Fibroblast of mammary gland (primary cell): ENCODE measurements around the gene CFD.
"Not testable (repeated sequence)": the region's sequence is repeated elsewhere in the genome, so short reads cannot be mapped to it uniquely, and the experiment has no call there.

ENCODE experiments used
- DNase-seq: peaks from one replicate; pipeline ENCODE4 v3.0.0-alpha.2; 2010; ENCODE audit warnings: low read depth
- H3K4me3 ChIP-seq: 2 replicates; pipeline ENCODE4 v1.5.1; 2011; ENCODE audit warnings: low read depth, mild to moderate bottlenecking, low read length, moderate library complexity; ENCODE audit not compliant: control insufficient read depth
- TF ChIP-seq, protein P1 (sequence below): conservative IDR thresholded peaks from 2 replicates; pipeline ENCODE4 v1.5.1; 2011; ENCODE audit warnings: low read depth, low read length, inconsistent platforms; ENCODE audit not compliant: control insufficient read depth, insufficient read depth

CFD gene

DNA sequence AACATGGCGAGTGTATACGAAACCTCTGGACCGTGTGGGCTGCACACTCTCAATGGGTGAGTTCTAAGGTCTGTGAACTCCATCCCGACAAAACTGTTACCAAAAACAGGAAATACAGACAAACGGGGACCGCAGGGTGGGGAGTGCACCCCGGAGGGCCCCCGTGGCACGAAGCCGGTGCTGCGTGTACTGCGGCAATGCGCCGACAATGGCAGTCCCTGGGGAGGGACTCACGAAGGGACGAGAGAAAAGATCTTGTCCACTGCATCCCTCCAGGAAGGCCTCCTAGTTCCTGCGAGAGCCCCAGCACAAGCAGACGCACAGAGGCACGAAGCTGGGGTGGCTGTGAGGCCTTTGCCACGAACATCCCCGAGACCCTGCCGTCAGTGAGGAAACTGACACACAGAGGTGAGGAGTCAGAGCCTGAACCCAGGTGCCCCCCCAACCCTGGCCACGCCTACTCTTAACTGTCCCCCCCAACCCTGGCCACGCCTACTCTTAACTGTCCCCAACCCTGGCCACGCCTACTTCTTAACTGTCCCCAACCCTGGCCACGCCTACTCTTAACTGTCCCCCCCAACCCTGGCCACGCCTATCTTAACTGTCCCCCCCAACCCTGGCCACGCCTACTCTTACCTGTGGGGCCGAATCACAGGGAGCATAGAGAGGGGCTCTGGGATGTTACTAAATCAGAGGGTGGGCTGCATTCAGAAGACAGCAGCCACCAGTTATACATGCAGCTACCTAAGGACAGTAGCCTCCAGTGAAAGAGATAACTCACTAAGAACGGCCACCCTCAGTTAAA is 29.3 kb downstream of the CFD start:
- no peak for DNase-seq
- H3K4me3 ChIP-seq: no peak overlapping the region
- TF ChIP-seq, protein P1, sequence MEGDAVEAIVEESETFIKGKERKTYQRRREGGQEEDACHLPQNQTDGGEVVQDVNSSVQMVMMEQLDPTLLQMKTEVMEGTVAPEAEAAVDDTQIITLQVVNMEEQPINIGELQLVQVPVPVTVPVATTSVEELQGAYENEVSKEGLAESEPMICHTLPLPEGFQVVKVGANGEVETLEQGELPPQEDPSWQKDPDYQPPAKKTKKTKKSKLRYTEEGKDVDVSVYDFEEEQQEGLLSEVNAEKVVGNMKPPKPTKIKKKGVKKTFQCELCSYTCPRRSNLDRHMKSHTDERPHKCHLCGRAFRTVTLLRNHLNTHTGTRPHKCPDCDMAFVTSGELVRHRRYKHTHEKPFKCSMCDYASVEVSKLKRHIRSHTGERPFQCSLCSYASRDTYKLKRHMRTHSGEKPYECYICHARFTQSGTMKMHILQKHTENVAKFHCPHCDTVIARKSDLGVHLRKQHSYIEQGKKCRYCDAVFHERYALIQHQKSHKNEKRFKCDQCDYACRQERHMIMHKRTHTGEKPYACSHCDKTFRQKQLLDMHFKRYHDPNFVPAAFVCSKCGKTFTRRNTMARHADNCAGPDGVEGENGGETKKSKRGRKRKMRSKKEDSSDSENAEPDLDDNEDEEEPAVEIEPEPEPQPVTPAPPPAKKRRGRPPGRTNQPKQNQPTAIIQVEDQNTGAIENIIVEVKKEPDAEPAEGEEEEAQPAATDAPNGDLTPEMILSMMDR: no peak

GRCh38 chr19:889662-890295 is 30.3 kb downstream of the CFD start:
- TF ChIP-seq, protein P1: no peak
- DNase-seq: no peak
- H3K4me3 ChIP-seq: no peak overlapping the region

DNA sequence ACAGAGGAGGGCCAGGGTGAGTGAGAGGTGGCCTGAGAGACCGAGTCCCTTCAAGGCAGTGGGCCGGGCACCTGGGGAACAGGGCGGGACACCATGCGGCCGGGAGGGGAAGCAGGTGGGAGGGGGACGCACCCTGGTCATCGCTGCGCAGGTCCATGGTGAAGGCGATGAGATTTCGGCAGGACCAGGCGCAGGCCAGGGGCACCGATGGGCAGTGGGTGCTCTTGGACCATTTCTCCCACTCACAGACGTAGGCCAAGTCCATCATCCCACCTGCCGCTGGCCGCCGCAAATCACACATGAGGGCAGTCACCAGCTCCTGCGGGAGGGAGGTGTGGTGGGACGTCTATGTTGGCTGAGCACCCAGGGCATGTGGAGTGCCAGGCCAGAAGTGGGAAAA is 31.4 kb downstream of the CFD start:
- TF ChIP-seq, protein P1: no peak

GRCh38 chr19:891421-892200 is 32.1 kb downstream of the CFD start:
- not testable (repeated sequence) for DNase-seq
- peak overlapping the region; percentile 82 for H3K4me3 ChIP-seq

More for the DNA sequence above, 31.4 kb downstream of the CFD start:
- no peak for DNase-seq
- H3K4me3 ChIP-seq: no peak overlapping the region

DNA sequence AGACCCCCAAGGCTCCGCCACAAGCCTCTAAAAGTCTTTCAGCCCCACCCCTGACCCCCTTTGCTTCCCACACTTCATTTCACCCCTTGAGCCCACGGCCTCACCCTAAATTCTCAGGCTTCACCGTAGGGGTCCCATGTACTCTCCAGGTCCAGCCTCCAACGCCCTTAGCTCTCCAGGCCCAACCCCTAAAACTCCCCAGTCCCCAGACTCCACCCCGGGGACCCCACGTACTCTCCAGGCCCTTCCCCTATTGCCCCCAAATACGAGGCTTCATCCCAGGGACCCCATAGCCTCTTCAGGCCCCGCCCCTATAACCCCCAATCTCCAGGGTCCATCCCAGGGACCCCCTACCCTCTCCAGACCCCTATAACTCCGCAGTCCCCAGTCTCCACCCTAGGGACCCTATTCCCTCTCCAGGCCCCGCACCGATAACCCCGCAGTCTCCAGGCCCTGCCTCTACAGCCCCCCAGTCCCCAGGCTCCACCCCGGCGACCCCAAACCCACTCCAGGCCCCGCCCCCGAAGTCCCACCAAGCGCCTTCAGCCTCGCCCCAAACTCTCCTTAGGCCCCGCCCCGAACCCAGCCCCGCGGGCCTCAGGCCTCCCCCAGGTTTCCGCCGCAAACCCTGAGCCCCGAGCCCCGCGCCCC is 32.9 kb downstream of the CFD start:
- H3K4me3 ChIP-seq: peak overlapping the region; percentile 82
- TF ChIP-seq, protein P1: no peak
- DNase-seq: no peak

DNA sequence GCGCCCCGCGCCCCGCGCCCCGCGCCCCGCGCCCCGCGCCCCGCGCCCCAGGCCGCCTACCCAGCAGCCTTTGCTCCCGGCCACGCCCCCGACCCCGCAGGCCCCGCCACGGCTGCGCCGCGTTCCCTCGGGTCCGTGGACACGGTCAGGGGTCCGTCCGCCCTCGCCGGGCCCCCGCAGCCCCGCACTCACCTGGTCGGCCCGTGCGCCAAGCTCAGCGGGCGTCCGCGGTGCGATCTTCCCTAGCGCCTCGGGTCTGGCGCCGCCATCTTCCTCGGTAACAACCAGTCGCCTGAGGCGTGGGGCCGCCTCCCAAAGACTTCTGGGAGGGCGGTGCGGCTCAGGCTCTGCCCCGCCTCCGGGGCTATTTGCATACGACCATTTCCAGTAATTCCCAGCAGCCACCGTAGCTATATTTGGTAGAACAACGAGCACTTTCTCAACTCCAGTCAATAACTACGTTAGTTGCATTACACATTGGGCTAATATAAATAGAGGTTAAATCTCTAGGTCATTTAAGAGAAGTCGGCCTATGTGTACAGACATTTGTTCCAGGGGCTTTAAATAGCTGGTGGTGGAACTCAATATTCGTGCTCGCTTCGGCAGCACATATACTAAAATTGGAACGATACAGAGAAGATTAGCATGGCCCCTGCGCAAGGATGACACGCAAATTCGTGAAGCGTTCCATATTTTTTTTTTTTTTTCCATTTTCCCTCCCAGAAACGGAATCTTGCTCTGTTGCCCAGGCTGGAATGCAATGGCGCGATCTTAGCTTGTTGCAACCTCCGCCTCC is 33.6 kb downstream of the CFD start, which contains the start of the genes MED16 and RNU6-9:
MED16 (minus strand) TSS at position 294 of the 796 bp plus-strand sequence. CDS start 2,056 bp downstream, outside the sequence.
RNU6-9 (plus strand) TSS at position 591 of the 796 bp plus-strand sequence.
- DNase-seq: peak; percentile 89
- H3K4me3 ChIP-seq: peak within 1 kb of the TSS; percentile 82
- TF ChIP-seq, protein P1: no peak
